Measurements from ENCODE around the gene ACTR2.

ACTR2 gene

DNA sequence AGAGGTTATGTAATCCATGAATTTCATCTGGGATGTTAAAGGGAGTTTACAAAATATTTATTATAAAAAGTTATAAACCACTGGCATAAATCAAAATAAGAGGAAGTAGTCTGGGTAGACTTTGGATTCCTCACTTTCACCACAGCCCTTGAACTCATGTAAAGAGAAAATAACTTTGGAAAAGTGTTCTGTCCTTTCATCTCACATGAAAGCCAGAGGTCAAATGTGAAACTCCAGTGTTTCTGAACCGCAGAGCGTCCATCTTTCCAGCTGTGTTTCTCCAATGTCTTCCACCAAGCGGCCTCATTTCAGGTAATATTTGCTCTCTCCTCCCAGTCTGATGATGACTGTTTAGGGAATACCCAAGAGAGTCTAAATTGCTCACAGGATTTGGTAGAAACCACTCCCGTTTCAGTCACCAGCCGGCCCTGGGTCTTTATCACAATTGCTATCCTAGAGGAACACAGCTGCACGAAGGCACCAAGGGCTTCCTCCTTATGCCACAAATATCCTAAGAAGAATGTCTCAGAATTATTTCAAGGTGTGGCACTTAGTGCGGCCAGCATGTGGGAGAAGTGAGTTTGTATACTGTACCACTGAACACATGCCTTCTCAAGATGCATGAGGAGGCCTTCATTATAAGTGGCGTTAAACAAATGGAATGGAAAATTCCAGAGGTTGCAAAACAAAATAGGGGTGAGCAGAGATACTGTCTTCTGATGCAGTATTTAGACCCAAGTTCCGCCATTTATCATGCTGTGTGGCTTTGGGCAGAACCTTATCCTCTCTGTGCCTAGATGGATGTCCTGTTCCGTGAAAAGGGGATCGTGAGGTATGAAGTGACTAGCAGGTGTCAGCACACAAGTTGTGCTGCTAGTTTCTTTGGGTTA lies 63.8 kb downstream of the ACTR2 start:
- TF ChIP-seq POLR2A (IDR thresholded peaks at IDR 0.05; ENCODE audit: low read depth, low read length) = no peak
- no peak for TF ChIP-seq TAF1 (IDR thresholded peaks at IDR 0.05; ENCODE audit: borderline replicate concordance, low read depth, low read length)
- no peak for TF ChIP-seq POLR2AphosphoS5 (IDR thresholded peaks at IDR 0.05; ENCODE audit: low read depth, low read length)
- no peak for FAIRE-seq
- DNase-seq (ENCODE audit: insufficient read length) = no peak

- FAIRE-seq (no peak), DNase-seq (ENCODE audit: insufficient read length) (no peak)
- TF ChIP-seq POLR2A (IDR thresholded peaks at IDR 0.05; ENCODE audit: low read depth, low read length) (no peak), TAF1 (IDR thresholded peaks at IDR 0.05; ENCODE audit: borderline replicate concordance, low read depth, low read length) (no peak), POLR2AphosphoS5 (IDR thresholded peaks at IDR 0.05; ENCODE audit: low read depth, low read length) (no peak)
These were observed 64.4 kb downstream of the ACTR2 start for GRCh38 chr2:65292106-65292400.

DNA sequence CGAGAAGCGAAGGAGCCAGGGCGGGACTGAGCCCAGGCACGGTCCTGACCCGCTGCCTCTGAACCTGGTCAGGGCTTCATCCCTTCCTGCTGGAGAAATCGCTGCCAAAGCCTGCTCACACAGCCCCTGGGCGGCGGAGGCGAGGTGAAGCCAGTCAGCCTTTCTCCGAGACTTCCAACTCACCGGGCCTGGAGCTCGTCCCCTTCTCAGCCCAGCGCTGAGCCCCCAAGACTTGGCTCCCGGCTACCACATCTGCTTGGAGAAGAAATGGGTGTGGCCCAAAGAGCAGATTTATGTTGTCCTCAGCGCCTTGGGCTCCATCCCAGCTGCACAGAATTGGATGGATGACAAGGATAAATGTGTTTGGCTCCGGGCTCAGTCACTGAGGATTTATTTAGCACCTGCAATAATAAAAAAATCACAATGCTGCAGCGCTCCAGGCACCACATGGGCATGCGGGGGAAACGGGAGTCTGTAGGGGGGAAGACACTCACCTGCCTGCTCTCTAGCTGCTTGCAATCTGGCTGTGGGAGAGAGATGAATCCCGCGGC lies 64.9 kb downstream of the ACTR2 start:
- no peak for FAIRE-seq
- TF ChIP-seq TAF1 (IDR thresholded peaks at IDR 0.05; ENCODE audit: borderline replicate concordance, low read depth, low read length) (no peak), POLR2AphosphoS5 (IDR thresholded peaks at IDR 0.05; ENCODE audit: low read depth, low read length) (no peak), POLR2A (IDR thresholded peaks at IDR 0.05; ENCODE audit: low read depth, low read length) (no peak)
- no peak for DNase-seq (ENCODE audit: insufficient read length)

GRCh38 chr2:65293376-65293775 lies 65.7 kb downstream of the ACTR2 start:
- DNase-seq (ENCODE audit: insufficient read length) (no peak), FAIRE-seq (no peak)
- no peak for TF ChIP-seq POLR2AphosphoS5 (IDR thresholded peaks at IDR 0.05; ENCODE audit: low read depth, low read length)
- no peak for TF ChIP-seq TAF1 (IDR thresholded peaks at IDR 0.05; ENCODE audit: borderline replicate concordance, low read depth, low read length)
- no peak for TF ChIP-seq POLR2A (IDR thresholded peaks at IDR 0.05; ENCODE audit: low read depth, low read length)

DNA sequence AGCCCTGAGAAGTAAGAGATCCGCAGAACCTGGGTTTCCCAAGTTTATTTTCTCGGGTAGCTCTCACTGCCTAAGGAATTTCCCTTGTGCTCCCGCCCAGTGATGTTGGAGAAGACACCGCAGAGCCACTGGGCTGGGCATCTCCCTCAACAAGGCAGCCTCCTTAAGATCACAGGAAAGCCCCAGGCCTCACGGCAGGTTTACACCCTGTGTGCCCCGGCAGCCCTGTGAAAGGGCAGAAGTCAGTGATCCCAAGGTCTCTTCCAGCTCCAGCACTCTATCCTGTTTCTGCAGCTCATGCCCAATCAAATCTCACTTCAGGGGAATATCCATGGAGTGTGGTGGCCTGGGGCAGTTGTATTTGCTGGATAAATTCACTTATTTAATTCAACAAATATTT lies 66.5 kb downstream of the ACTR2 start:
- TF ChIP-seq TAF1 (IDR thresholded peaks at IDR 0.05; ENCODE audit: borderline replicate concordance, low read depth, low read length) (no peak), POLR2A (IDR thresholded peaks at IDR 0.05; ENCODE audit: low read depth, low read length) (no peak), POLR2AphosphoS5 (IDR thresholded peaks at IDR 0.05; ENCODE audit: low read depth, low read length) (no peak)
- FAIRE-seq (no peak), DNase-seq (ENCODE audit: insufficient read length) (no peak)

GRCh38 chr2:65294701-65295100 lies 67.1 kb downstream of the ACTR2 start:
- TF ChIP-seq POLR2AphosphoS5 (IDR thresholded peaks at IDR 0.05; ENCODE audit: low read depth, low read length) (no peak), POLR2A (IDR thresholded peaks at IDR 0.05; ENCODE audit: low read depth, low read length) (no peak), TAF1 (IDR thresholded peaks at IDR 0.05; ENCODE audit: borderline replicate concordance, low read depth, low read length) (no peak)
- DNase-seq (ENCODE audit: insufficient read length) = no peak
- FAIRE-seq = no peak

DNA sequence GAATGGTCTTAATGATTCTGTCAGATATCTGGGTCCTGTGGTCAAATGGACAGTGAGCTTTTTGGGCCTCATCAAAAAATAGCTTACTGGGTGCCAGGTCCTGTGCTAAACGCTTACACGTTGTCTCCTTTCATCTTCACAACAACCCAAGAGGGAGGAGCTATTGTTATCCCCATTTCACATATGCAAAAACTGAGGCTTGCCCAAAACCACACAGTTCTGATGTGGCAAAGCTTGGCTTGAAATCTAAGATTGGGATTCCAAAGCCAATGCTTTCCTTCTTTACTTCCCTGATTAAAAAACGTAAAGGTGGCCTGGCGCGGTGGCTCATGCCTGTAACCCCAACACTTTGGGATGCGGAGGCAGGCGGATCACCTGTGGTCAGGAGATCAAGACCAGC lies 69.3 kb downstream of the ACTR2 start:
- DNase-seq (ENCODE audit: insufficient read length) (no peak), FAIRE-seq (no peak)
- no peak for TF ChIP-seq TAF1 (IDR thresholded peaks at IDR 0.05; ENCODE audit: borderline replicate concordance, low read depth, low read length)
- TF ChIP-seq POLR2A (IDR thresholded peaks at IDR 0.05; ENCODE audit: low read depth, low read length) = no peak
- TF ChIP-seq POLR2AphosphoS5 (IDR thresholded peaks at IDR 0.05; ENCODE audit: low read depth, low read length) = no peak

- no peak for TF ChIP-seq POLR2A (IDR thresholded peaks at IDR 0.05; ENCODE audit: low read depth, low read length)
- TF ChIP-seq TAF1 (IDR thresholded peaks at IDR 0.05; ENCODE audit: borderline replicate concordance, low read depth, low read length) = no peak
- no peak for TF ChIP-seq POLR2AphosphoS5 (IDR thresholded peaks at IDR 0.05; ENCODE audit: low read depth, low read length)
- FAIRE-seq (no peak), DNase-seq (ENCODE audit: insufficient read length) (no peak)
These were observed 69.9 kb downstream of the ACTR2 start for GRCh38 chr2:65297544-65297943.

DNA sequence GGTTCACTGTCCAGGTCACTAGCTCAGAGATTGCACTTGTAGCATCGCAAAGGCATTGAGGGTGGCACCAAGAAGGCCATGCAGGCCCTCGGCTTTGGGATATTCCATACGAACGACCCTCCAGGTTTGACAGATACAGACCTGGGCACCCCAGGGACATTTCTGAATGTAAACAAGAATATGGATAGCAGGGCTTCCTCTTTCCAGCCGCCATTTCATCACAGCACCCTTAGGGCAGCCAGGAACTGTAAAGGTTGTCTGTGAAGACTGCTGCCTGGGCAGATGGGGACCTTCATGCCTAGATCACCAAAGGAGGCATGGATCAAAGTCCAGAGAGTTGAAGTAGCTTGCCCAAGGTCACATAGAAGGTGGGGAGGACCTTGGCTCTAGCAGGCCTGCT lies 70.5 kb downstream of the ACTR2 start:
- DNase-seq (ENCODE audit: insufficient read length) (no peak), FAIRE-seq (no peak)
- TF ChIP-seq TAF1 (IDR thresholded peaks at IDR 0.05; ENCODE audit: borderline replicate concordance, low read depth, low read length) = no peak
- TF ChIP-seq POLR2AphosphoS5 (IDR thresholded peaks at IDR 0.05; ENCODE audit: low read depth, low read length) = no peak
- TF ChIP-seq POLR2A (IDR thresholded peaks at IDR 0.05; ENCODE audit: low read depth, low read length) = no peak

GRCh38 chr2:65299246-65299645 lies 71.6 kb downstream of the ACTR2 start:
- FAIRE-seq (no peak), DNase-seq (ENCODE audit: insufficient read length) (no peak)
- TF ChIP-seq POLR2A (IDR thresholded peaks at IDR 0.05; ENCODE audit: low read depth, low read length) = no peak

GRCh38 chr2:65300134-65300760 lies 72.6 kb downstream of the ACTR2 start:
- DNase-seq (ENCODE audit: insufficient read length) (no peak), FAIRE-seq (no peak)
- TF ChIP-seq TAF1 (IDR thresholded peaks at IDR 0.05; ENCODE audit: borderline replicate concordance, low read depth, low read length) (no peak), POLR2A (IDR thresholded peaks at IDR 0.05; ENCODE audit: low read depth, low read length) (no peak), POLR2AphosphoS5 (IDR thresholded peaks at IDR 0.05; ENCODE audit: low read depth, low read length) (no peak)
